Measurements from ENCODE around the gene CDK9. TPM values are rescaled to one million over a fixed set of nuclear protein-coding genes. Genes with fewer than 3 reads are reported as not detected.

CDK9 gene
- total RNA-seq (100 to 1,000 TPM; 142 to 147 TPM), polyA plus RNA-seq (10 to 100 TPM; 28.3 to 62.9 (median 38.9) TPM), total RNA-seq (54.0 to 140 (median 109) reads per million in 6 experiments)

DNA sequence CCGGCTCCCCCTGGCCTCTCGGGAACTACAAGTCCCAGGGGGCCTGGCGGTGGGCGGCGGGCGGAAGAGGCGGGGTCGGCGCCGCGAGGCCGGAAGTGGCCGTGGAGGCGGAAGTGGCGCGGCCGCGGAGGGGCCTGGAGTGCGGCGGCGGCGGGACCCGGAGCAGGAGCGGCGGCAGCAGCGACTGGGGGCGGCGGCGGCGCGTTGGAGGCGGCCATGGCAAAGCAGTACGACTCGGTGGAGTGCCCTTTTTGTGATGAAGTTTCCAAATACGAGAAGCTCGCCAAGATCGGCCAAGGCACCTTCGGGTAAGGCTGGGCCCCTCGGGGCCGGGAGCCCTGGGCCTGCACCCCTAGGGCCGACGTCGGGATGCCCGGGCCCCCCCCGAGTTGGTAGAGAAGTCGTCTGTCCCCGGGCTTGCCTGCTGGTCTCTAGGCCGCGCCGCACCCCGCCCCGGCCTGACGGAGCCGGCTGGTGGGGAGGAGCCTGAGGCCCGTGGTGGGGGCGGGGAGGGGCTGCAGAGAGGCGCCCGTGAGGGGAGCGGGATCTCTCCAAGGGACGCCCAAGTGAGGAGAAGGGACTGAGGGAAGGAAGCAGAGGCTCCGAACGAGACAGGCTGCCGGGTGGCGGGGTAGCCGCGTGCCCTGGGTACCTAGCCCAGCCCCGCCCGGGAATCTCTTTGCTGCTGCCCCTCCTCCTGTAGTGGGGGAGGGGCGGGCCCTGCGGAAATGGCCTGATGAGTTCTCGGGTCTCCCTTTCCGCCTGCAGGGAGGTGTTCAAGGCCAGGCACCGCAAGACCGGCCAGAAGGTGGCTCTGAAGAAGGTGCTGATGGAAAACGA is at the start of gene CDK9:
CDK9 (plus strand) TSS at position 102 of the 840 bp plus-strand sequence; CDS start at position 217, 115 bp downstream.
- ATAC-seq: peak; percentile 55 to 68
- POLR2A ChIA-PET: interaction anchor here (0.5 to 9.1 kb wide), 29 partner anchors 10 to 374 kb away, joined by 3 to 237 read pairs (median 4); partner anchors contain the start of genes BBLN, FPGS, PTRH1 and ST6GALNAC4
- peaks cover 0 to 46% (median 8%) of the 10 kb centered on the region in 3 donors for H3K36me3 Mint-ChIP-seq
- peak within 1 kb of the TSS; percentile 93 to 99 (median 97) for H3K27ac Mint-ChIP-seq
- no peaks in the 10 kb centered on the region for H3K27me3 Mint-ChIP-seq
- peaks cover 29 to 71% (median 57%) of the 10 kb centered on the region in 4 donors for H3K4me1 Mint-ChIP-seq
- no peaks in the 10 kb centered on the region for H3K9me3 Mint-ChIP-seq
- peak; percentile 86 to 96 (median 94) for DNase-seq
- peak within 1 kb of the TSS; percentile 87 to 95 (median 90) for H3K4me3 Mint-ChIP-seq

DNA sequence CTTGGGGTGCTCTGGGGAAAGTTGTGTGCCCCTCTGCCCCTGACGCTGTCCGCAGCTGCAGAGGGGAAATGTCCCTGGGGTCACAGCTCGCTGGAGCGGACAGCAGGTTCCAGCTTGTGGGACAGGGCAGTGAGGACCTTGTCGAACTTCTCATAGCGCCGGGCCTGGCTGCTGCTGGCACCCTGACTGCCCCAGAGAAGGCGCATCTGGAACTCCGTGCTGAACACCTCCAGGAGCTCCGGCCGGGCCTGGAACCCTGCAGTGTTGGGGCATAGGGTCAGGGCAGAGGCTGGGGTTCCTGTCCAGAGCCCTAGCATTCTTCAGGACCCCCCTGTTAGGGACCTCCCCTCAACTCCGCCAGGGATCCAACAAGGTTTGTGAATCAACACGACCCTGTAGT is 47.2 kb upstream of the CDK9 start:
- no peak for DNase-seq
- peak overlapping the region in 8 of 10 donors; percentile 27 to 91 (median 82) for H3K27ac Mint-ChIP-seq

DNA sequence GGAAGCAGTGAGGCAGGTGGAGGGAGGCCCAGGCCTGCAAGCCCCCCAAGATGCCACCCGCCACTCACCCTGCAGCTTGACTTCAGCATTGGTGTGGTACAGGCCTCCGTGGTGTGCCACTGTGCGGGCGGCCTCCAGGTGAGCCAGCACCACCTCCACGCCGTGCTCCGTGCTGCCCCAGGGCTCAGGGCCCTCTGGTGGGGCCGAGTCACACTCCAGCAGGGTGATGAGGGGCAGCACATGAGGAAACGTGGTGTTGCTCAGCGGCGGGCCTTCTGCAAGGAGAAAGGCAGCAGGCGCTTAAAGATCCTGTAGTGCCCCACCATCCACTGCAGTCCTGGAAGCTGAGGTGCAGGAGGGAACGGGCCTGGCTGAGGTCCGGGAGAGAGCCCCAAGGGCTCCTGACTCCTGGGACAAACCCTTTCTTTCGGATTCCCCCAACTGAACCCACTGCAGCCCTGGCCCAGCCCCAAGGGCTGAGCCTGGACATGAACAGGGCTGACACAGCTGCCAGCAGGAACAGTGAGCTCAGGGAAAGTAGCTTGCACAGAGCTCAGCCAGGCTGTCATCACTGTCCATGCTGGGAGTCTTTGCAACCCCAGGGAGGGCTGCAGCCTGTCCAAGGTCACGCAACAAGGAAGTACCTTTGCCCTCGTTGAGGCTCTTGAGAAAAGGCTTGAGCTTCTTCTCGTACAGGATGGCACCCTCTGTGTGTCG is 46.1 kb upstream of the CDK9 start:
- Mint-ChIP-seq H3K9me3 (no peaks in the 10 kb centered on the region), H3K27ac (peak overlapping the region in 2 of 10 donors; percentile 56 to 81), H3K36me3 (peaks cover 4 to 50% (median 7%) of the 10 kb centered on the region in 3 donors), H3K4me1 (peaks cover 3 to 10% (median 6%) of the 10 kb centered on the region in 4 donors), H3K4me3 (no peak overlapping the region), H3K27me3 (peaks cover 0 to 1% (median 0%) of the 10 kb centered on the region in 5 donors)
- POLR2A ChIA-PET: interaction anchor here (0.9 kb wide), 1 partner anchor 41 kb away, joined by 4 read pairs; no protein-coding TSS in a partner anchor
- ATAC-seq (no peak), DNase-seq (no peak)

More for the DNA sequence above, 47.2 kb upstream of the CDK9 start:
- peaks cover 7 to 17% (median 12%) of the 10 kb centered on the region in 4 donors for H3K4me1 Mint-ChIP-seq
- POLR2A ChIA-PET: interaction anchor here (0.7 kb wide), 1 partner anchor 17 kb away, joined by 3 read pairs; no protein-coding TSS in a partner anchor
- H3K27me3 Mint-ChIP-seq: peaks cover 0 to 1% (median 0%) of the 10 kb centered on the region in 5 donors
- H3K4me3 Mint-ChIP-seq: no peak overlapping the region
- H3K9me3 Mint-ChIP-seq: no peaks in the 10 kb centered on the region
- peaks cover 4 to 40% (median 7%) of the 10 kb centered on the region in 3 donors for H3K36me3 Mint-ChIP-seq
- ATAC-seq: no peak

- Mint-ChIP-seq H3K4me1 (peaks cover 3 to 15% (median 5%) of the 10 kb centered on the region in 4 donors), H3K9me3 (no peaks in the 10 kb centered on the region), H3K4me3 (no peak overlapping the region), H3K27me3 (no peaks in the 10 kb centered on the region), H3K27ac (peak overlapping the region in 3 of 10 donors; percentile 65 to 77 (median 71)), H3K36me3 (peaks cover 4 to 67% (median 8%) of the 10 kb centered on the region in 3 donors)
- ATAC-seq (no peak), DNase-seq (no peak)
- POLR2A ChIA-PET: interaction anchor here (0.6 to 2.0 kb wide), 3 partner anchors 128 to 175 kb away, joined by 3 to 8 read pairs (median 3); no protein-coding TSS in a partner anchor
Observed at GRCh38 chr9:127741831-127742434, 43.9 kb upstream of the CDK9 start.

- Mint-ChIP-seq H3K27me3 (no peaks in the 10 kb centered on the region), H3K27ac (peak overlapping the region in 3 of 10 donors; percentile 27 to 84 (median 39)), H3K36me3 (peaks cover 4 to 73% (median 9%) of the 10 kb centered on the region in 3 donors), H3K4me1 (peaks cover 6 to 16% (median 11%) of the 10 kb centered on the region in 4 donors), H3K4me3 (no peak overlapping the region), H3K9me3 (no peaks in the 10 kb centered on the region)
- POLR2A ChIA-PET: interaction anchor here (0.6 to 6.5 kb wide), 3 partner anchors 26 to 164 kb away, joined by 3 to 66 read pairs (median 8); no protein-coding TSS in a partner anchor
- DNase-seq (no peak), ATAC-seq (no peak)
Observed at GRCh38 chr9:127742435-127743088, 43.3 kb upstream of the CDK9 start.

DNA sequence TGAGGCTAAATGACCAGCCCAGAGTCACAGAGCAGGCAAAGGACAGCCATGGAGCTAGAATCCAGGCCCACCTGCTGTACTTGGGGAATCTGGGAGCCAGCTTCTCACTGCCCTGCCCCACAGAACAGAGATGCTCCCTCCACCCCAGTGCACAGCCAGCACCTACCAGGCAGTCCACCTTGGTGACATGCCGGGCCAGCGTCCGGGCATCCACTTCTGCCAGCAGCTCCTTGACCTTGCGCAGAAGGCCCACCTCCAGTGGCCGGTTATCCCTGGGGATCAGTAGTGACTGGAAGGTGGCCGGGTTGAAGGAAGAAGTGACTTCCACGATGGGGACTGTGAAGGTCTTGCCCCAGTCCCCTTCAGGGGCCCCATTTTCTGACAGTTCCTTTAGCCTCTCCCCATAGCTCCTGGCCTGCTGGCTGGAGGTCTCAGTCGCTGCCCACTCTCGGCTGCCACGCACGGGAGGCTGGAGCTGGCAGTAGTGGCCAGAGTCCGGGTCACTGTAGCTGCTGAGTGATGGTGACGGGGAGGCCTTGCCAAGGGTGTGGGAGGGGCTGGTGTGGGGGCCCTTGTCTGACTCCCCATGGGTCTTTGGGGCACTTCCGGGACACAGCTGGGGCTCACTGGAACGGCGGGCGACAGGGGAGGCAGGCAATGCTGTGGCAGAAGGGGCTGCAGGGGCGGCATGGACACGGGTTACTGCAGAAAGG is 41.3 kb upstream of the CDK9 start:
- Mint-ChIP-seq H3K4me3 (peak overlapping the region in 1 of 10 donors; percentile 45), H3K9me3 (no peaks in the 10 kb centered on the region), H3K27ac (peak overlapping the region in 6 of 10 donors; percentile 19 to 83 (median 58)), H3K36me3 (peaks cover 0 to 73% (median 2%) of the 10 kb centered on the region in 3 donors), H3K4me1 (peaks cover 6 to 31% (median 17%) of the 10 kb centered on the region in 4 donors), H3K27me3 (no peaks in the 10 kb centered on the region)
- DNase-seq (no peak), ATAC-seq (no peak)
- POLR2A ChIA-PET: interaction anchor here (0.9 to 6.5 kb wide), 5 partner anchors 9 to 40 kb away, joined by 3 to 66 read pairs (median 4); partner anchors contain the start of genes SH2D3C and TOR2A

DNA sequence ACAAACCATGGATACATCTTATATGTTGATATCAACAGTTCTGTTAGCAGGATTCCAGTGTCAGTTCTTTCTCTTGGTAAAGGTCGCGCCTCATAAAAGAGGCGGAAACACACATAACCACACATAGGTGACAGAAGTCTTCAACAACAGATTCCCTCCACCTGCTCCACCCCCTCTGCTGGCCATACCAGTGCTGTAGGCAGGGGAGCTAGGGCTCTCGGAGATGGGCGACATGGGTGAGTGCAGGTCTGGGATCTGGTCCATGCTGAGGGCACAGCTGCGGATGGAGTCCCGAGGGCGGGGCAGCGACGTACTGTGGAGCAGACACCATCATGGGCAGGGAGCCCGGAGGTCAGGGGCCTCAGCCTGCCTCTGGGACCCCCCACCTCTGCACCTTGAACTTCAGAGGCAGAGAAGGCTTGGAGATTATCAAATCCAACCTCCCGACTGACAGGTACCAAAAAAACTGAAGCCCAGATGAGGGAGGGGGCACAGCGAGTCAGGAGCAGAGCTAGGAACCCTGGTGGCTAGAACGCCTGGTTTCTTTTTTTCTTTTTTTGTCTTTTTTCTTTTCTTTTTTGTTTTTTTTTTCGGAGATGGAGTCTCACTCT is 38.8 kb upstream of the CDK9 start:
- Mint-ChIP-seq H3K4me3 (peak overlapping the region; percentile 72 to 89 (median 86)), H3K36me3 (peaks cover 0 to 76% (median 7%) of the 10 kb centered on the region in 3 donors)

DNA sequence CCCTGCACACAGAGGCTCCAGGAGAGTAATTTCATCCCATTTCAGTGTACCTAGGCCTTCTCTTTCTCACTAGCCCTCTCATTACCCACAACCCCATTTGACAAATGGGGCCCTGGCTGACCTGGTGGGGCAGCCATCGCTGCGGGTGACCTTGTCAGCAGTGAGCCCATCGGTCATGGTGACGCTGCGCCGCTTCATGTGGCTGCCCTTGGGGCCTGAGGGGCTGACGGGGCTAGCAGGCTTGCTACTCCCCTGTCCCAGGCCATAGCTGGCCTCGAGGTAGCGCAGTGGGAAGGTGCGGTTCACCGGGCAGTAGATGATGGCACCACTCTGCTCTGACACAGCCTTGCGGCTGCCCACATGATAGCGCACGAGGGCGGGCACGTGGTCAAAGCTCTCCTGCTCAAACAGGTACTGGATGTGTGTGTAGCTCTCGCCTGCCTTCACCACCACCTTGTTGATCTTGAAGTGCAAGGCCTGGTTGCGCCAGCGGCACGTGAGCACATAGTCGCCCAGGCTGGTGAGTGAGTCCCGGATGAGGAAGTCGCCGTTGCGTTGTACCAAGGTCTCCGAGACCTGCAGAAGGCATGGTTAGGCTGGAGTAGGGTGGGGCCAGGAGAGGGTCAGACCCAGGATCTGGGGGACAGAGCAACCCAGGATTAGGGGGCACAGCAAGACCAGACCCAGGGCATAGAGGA is 36.6 kb upstream of the CDK9 start:
- Mint-ChIP-seq H3K36me3 (peaks cover 0 to 70% (median 7%) of the 10 kb centered on the region in 3 donors), H3K27me3 (no peaks in the 10 kb centered on the region), H3K9me3 (no peaks in the 10 kb centered on the region), H3K27ac (peak overlapping the region in 6 of 10 donors; percentile 29 to 96 (median 62)), H3K4me1 (peaks cover 18 to 56% (median 33%) of the 10 kb centered on the region in 4 donors), H3K4me3 (no peak overlapping the region)
- ATAC-seq: no peak
- POLR2A ChIA-PET: interaction anchor here (2.7 to 6.5 kb wide), 2 partner anchors 19 to 31 kb away, joined by 11 to 66 read pairs; partner anchors contain the start of gene SH2D3C
- no peak for DNase-seq

More for the DNA sequence above, 38.8 kb upstream of the CDK9 start:
- POLR2A ChIA-PET: interaction anchor here (0.5 to 6.5 kb wide), 10 partner anchors 12 to 192 kb away, joined by 3 to 66 read pairs (median 8); partner anchors contain the start of genes CDK9, PTRH1, SH2D3C and TOR2A
- Mint-ChIP-seq H3K27me3 (no peaks in the 10 kb centered on the region), H3K4me1 (peaks cover 15 to 44% (median 27%) of the 10 kb centered on the region in 4 donors), H3K27ac (peak overlapping the region; percentile 71 to 97 (median 96)), H3K9me3 (no peaks in the 10 kb centered on the region)
- peak; percentile 27 to 85 (median 64) for DNase-seq
- peak; percentile 94 to 95 for ATAC-seq

GRCh38 chr9:127751269-127752054 is 34.4 kb upstream of the CDK9 start:
- ATAC-seq (no peak), DNase-seq (no peak)
- no peaks in the 10 kb centered on the region for H3K9me3 Mint-ChIP-seq
- peak overlapping the region; percentile 20 to 87 (median 61) for H3K27ac Mint-ChIP-seq
- peaks cover 18 to 48% (median 33%) of the 10 kb centered on the region in 4 donors for H3K4me1 Mint-ChIP-seq
- peaks cover 0 to 52% (median 7%) of the 10 kb centered on the region in 3 donors for H3K36me3 Mint-ChIP-seq
- no peaks in the 10 kb centered on the region for H3K27me3 Mint-ChIP-seq
- H3K4me3 Mint-ChIP-seq: no peak overlapping the region
- POLR2A ChIA-PET: interaction anchor here (0.5 to 1.2 kb wide), 2 partner anchors 14 to 25 kb away, joined by 3 to 4 read pairs; no protein-coding TSS in a partner anchor
